Trophoblast cell (in vitro differentiated cells and primary cell): ENCODE results near the gene MAST4.

ENCODE experiments used
- DNase-seq, 2 donors: peaks; one replicate each; pipeline ENCODE4 v3.0.0-alpha.2; 2016
- H2AFZ ChIP-seq: 2 replicates; pipeline ENCODE4 v1.6.1; 2013; ENCODE audit warnings: low read length, moderate library complexity, mild to moderate bottlenecking; ENCODE audit not compliant: insufficient read depth, poor library complexity
- H2AK5ac ChIP-seq: 2 replicates; pipeline ENCODE4 v1.6.1; 2013; ENCODE audit warnings: mild to moderate bottlenecking, low read length
- H2BK120ac ChIP-seq: 2 replicates; pipeline ENCODE4 v1.6.1; 2013; ENCODE audit warnings: low read length, mild to moderate bottlenecking, moderate library complexity; ENCODE audit not compliant: insufficient read depth, poor library complexity
- H2BK12ac ChIP-seq: 2 replicates; pipeline ENCODE4 v1.6.1; 2013; ENCODE audit warnings: mild to moderate bottlenecking, low read length, moderate library complexity
- H2BK5ac ChIP-seq: 2 replicates; pipeline ENCODE4 v1.6.1; 2013; ENCODE audit warnings: low read length, low read depth, moderate library complexity, mild to moderate bottlenecking; ENCODE audit not compliant: poor library complexity
- H3K14ac ChIP-seq: 2 replicates; pipeline ENCODE4 v1.6.1; 2013; ENCODE audit warnings: mild to moderate bottlenecking, low read length
- H3K18ac ChIP-seq: 2 replicates; pipeline ENCODE4 v1.6.1; 2013; ENCODE audit warnings: mild to moderate bottlenecking, low read length
- H3K23ac ChIP-seq: 2 replicates; pipeline ENCODE4 v1.6.1; 2013; ENCODE audit warnings: low read length
- H3K27ac ChIP-seq: 2 replicates; pipeline ENCODE4 v1.5.1; 2013; ENCODE audit warnings: low read depth, mild to moderate bottlenecking, inconsistent platforms, low read length, moderate library complexity
- H3K27me3 ChIP-seq: 2 replicates; pipeline ENCODE4 v1.6.1; 2013; ENCODE audit warnings: inconsistent platforms, mild to moderate bottlenecking, low read length, moderate library complexity; ENCODE audit not compliant: insufficient read depth
- H3K36me3 ChIP-seq, 2 experiments: 1 replicate in 1 of 2; 2 replicates in 1 of 2; pipeline ENCODE4 v1.6.1; 2013; ENCODE audit warnings: low read length in 2 of 2, mild to moderate bottlenecking in 2 of 2, moderate library complexity in 1 of 2; ENCODE audit not compliant: insufficient read depth in 2 of 2, control insufficient read depth in 1 of 2
- H3K4ac ChIP-seq: 2 replicates; pipeline ENCODE4 v1.6.1; 2013; ENCODE audit warnings: low read depth, mild to moderate bottlenecking, low read length, moderate library complexity
- H3K4me1 ChIP-seq, 2 experiments: 1 replicate in 1 of 2; 2 replicates in 1 of 2; pipeline ENCODE4 v1.6.1; 2013; ENCODE audit warnings: low read length in 2 of 2, mild to moderate bottlenecking in 2 of 2, moderate library complexity in 1 of 2; ENCODE audit not compliant: insufficient read depth in 2 of 2, control insufficient read depth in 1 of 2
- H3K4me2 ChIP-seq: 2 replicates; pipeline ENCODE4 v1.6.1; 2013; ENCODE audit warnings: inconsistent platforms, mild to moderate bottlenecking, low read length, moderate library complexity
- H3K4me3 ChIP-seq: 2 replicates; pipeline ENCODE4 v1.5.1; 2013; ENCODE audit warnings: mild to moderate bottlenecking, low read depth, low read length, inconsistent platforms
- H3K79me1 ChIP-seq: one replicate; pipeline ENCODE4 v1.6.1; 2013; ENCODE audit warnings: low read length
- H3K79me2 ChIP-seq: 2 replicates; pipeline ENCODE4 v1.6.1; 2013; ENCODE audit warnings: low read length, mild to moderate bottlenecking; ENCODE audit not compliant: control insufficient read depth, insufficient read depth, poor library complexity
- H3K9ac ChIP-seq: 2 replicates; pipeline ENCODE4 v1.6.1; 2013; ENCODE audit warnings: mild to moderate bottlenecking, low read length
- H3K9me3 ChIP-seq: 2 replicates; pipeline ENCODE4 v1.6.1; 2013; ENCODE audit warnings: low read depth, mild to moderate bottlenecking, control low read depth, inconsistent platforms, low read length; ENCODE audit not compliant: insufficient read depth
- H4K12ac ChIP-seq: 2 replicates; pipeline ENCODE4 v1.6.1; 2013; ENCODE audit warnings: low read depth, mild to moderate bottlenecking, low read length, moderate library complexity
- H4K8ac ChIP-seq: 2 replicates; pipeline ENCODE4 v1.6.1; 2013; ENCODE audit warnings: low read depth, mild to moderate bottlenecking, low read length, moderate library complexity
- H4K91ac ChIP-seq: one replicate; pipeline ENCODE4 v1.6.1; 2013; ENCODE audit warnings: low read depth, mild to moderate bottlenecking, low read length, moderate library complexity
- WGBS: extraction: QIAGEN DNeasy Blood & Tissue Kit; methylation state at CpG from one replicate; pipeline ENCODE4 v1.1.7; 2013; ENCODE audit warnings: missing lambda C conversion rate; ENCODE audit not compliant: insufficient read length, insufficient coverage; ENCODE audit errors: extremely low coverage; 5-methylcytosine and 5-hydroxymethylcytosine counted together

The MAST4 gene

DNA sequence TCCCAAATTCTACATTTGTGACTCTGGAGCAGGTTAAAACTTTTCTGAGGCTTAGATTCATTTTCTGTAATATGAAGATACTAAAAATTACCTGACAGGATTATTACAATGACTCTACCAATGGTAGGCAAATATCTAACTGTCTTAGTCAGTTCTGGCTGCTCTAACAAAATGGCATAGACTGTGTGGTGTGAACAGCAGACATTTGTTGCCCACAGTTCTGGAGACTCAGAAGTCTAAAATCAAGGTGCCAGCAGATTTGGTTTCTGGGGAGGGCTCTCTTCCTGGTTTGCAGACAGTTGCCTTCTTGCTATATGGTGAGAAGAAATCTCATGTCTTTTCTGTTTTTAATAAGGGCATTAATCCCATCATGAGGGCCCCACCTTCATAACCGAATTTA is 245.1 kb downstream of the MAST4 start:
- Histone ChIP-seq H3K4me2 (no peak overlapping the region), H3K4me1 (no peaks in the 10 kb centered on the region), H2BK12ac (no peak overlapping the region), H3K27me3 (no peaks in the 10 kb centered on the region), H3K27ac (no peak overlapping the region), H4K91ac (no peak overlapping the region), H3K4me3 (no peak overlapping the region), H3K18ac (no peak overlapping the region), H3K9me3 (no peaks in the 10 kb centered on the region), H4K12ac (no peak overlapping the region), H3K79me2 (no peaks in the 10 kb centered on the region), H3K9ac (no peak overlapping the region), H3K23ac (no peak overlapping the region), H4K8ac (no peak overlapping the region), H2AFZ (no peak overlapping the region), H2AK5ac (no peak overlapping the region), H3K79me1 (no peaks in the 10 kb centered on the region), H2BK120ac (no peak overlapping the region), H3K36me3 (no peaks in the 10 kb centered on the region), H3K4ac (no peak overlapping the region), H2BK5ac (no peak overlapping the region), H3K14ac (no peak overlapping the region)
- no peak for DNase-seq
- no CpG with 5 or more reads among the region's 1 CpG for WGBS

DNA sequence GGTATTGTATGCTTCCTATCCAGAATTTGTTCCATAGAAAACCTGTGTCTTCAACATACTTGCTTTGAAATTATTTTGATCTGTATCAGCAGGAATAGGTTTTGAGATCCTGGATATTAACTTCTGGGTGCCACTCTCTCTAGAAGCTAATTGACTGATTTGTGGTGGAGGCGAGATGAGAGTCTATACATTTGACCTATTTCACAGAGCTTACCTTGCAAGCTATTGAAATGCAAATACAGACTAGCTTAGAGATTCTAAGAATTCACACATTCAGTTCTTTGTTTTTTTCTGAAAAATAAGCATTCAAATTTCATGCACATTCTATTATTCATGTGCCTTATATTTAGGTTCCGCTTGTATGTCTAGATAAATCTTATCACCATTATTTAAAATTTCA is 246.3 kb downstream of the MAST4 start:
- WGBS, result no CpG with 5 or more reads among the region's 2 CpGs
- H3K9ac ChIP-seq, result no peak overlapping the region
- no peak overlapping the region for H2BK12ac ChIP-seq
- H3K27me3 ChIP-seq, result no peaks in the 10 kb centered on the region
- no peak overlapping the region for H4K12ac ChIP-seq
- no peak overlapping the region for H3K27ac ChIP-seq
- no peak overlapping the region for H2BK120ac ChIP-seq
- H3K4ac ChIP-seq, result no peak overlapping the region
- no peak overlapping the region for H3K4me2 ChIP-seq
- H2BK5ac ChIP-seq, result no peak overlapping the region
- H3K14ac ChIP-seq, result no peak overlapping the region
- no peak overlapping the region for H4K8ac ChIP-seq
- no peak overlapping the region for H3K23ac ChIP-seq
- no peaks in the 10 kb centered on the region for H3K79me2 ChIP-seq
- no peak overlapping the region for H2AK5ac ChIP-seq
- no peak overlapping the region for H2AFZ ChIP-seq
- no peak overlapping the region for H3K4me3 ChIP-seq
- no peaks in the 10 kb centered on the region for H3K9me3 ChIP-seq
- DNase-seq, result no peak
- no peaks in the 10 kb centered on the region for H3K79me1 ChIP-seq
- no peak overlapping the region for H3K18ac ChIP-seq
- no peaks in the 10 kb centered on the region for H3K4me1 ChIP-seq
- no peak overlapping the region for H4K91ac ChIP-seq
- no peaks in the 10 kb centered on the region for H3K36me3 ChIP-seq

DNA sequence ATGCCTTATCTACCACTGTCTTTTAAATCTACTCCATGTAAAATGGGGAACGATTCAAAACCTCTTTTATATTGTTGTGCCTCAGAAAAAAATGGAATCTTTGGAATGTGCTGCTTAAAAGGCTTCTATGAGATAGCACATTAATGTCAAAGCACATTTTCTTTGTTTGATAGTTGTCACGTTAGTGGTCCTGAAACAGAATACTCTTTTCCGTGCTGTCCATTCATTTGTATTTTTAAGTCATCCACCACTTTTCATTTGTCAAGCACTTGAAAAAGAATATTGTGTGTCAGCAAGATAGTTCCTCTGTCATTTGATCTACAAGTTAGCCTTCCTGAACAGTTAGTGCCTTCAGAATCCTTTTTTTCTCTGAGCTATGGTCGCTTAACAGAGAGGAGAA is 246.9 kb downstream of the MAST4 start:
- no peak overlapping the region for H2AFZ ChIP-seq
- H3K4ac ChIP-seq, result no peak overlapping the region
- no peaks in the 10 kb centered on the region for H3K27me3 ChIP-seq
- H2AK5ac ChIP-seq, result no peak overlapping the region
- H2BK120ac ChIP-seq, result no peak overlapping the region
- DNase-seq, result no peak
- WGBS, result no CpG with 5 or more reads among the region's 4 CpGs
- H4K8ac ChIP-seq, result no peak overlapping the region
- H3K4me1 ChIP-seq, result no peaks in the 10 kb centered on the region
- H3K79me1 ChIP-seq, result no peaks in the 10 kb centered on the region
- H2BK12ac ChIP-seq, result no peak overlapping the region
- no peak overlapping the region for H3K4me3 ChIP-seq
- no peak overlapping the region for H3K27ac ChIP-seq
- H3K14ac ChIP-seq, result no peak overlapping the region
- H3K79me2 ChIP-seq, result no peaks in the 10 kb centered on the region
- H3K23ac ChIP-seq, result no peak overlapping the region
- no peak overlapping the region for H4K12ac ChIP-seq
- no peak overlapping the region for H3K18ac ChIP-seq
- H3K4me2 ChIP-seq, result no peak overlapping the region
- no peak overlapping the region for H4K91ac ChIP-seq
- no peaks in the 10 kb centered on the region for H3K9me3 ChIP-seq
- no peaks in the 10 kb centered on the region for H3K36me3 ChIP-seq
- H3K9ac ChIP-seq, result no peak overlapping the region
- H2BK5ac ChIP-seq, result no peak overlapping the region

DNA sequence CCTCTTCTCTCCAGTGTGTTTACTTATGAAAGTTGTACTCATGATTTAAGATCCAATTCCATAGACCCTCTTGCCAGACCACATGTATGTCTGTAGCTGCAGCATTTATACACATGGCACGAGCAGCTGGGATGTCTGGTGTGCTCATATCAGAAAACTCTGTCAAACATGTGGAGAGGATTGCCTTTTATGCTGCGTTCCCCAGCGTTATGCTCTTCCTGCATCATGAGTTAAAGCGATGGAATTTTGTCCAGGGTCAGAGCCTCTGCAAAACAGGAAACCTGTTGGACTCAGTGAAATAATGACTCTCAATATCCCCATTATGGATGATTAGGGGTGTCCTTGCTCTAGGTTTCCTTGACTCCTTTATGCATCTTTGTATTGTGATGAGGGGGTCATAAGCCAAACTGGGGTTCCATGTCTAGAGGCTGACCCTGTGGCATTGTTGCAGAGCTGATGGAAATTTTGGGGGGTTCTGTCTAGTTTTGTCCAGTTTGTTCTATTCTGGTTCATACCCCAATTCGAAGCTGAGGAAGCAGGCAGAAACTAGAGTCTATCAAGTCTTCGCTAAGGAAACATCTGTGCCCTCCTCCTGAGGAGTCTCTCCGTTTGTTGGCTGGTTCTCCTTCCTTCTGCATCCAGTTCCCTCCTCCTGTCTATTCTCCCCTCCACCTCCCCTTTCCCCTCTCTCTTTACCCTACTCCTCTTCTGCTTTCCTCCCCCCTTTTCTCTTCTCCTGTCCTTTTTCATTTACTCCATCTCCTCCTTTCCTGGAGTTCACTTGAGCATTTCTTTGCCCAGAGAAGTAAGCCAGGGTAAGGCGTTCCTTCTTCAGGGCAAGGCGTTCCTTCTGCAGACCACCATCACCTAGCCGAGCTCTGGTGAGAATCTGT is 252.8 kb downstream of the MAST4 start:
- Histone ChIP-seq H3K27me3 (no peaks in the 10 kb centered on the region), H3K36me3 (no peaks in the 10 kb centered on the region), H3K4ac (no peak overlapping the region), H3K4me3 (no peak overlapping the region), H3K27ac (no peak overlapping the region), H3K4me1 (no peaks in the 10 kb centered on the region), H2BK5ac (no peak overlapping the region), H4K12ac (no peak overlapping the region), H2BK12ac (no peak overlapping the region), H3K18ac (no peak overlapping the region), H4K8ac (peak overlapping the region; percentile 73), H2AFZ (no peak overlapping the region), H3K9ac (no peak overlapping the region), H3K4me2 (no peak overlapping the region), H3K14ac (no peak overlapping the region), H3K79me2 (no peaks in the 10 kb centered on the region), H4K91ac (peak overlapping the region; percentile 81), H3K23ac (no peak overlapping the region), H3K9me3 (no peaks in the 10 kb centered on the region), H2BK120ac (no peak overlapping the region), H3K79me1 (no peaks in the 10 kb centered on the region), H2AK5ac (no peak overlapping the region)
- WGBS, result no CpG with 5 or more reads among the region's 10 CpGs
- peak in 1 of 2 donors; percentile 57 for DNase-seq
